Measurements from ENCODE around the gene DNHD1. TPM values are rescaled to one million over a fixed set of nuclear protein-coding genes. Genes with fewer than 3 reads are reported as not detected.

DNHD1 gene
- total and polyA plus RNA-seq, 2 of the 13 experiments (the other 11 are each of a cell fraction or from before 2014, with no cell fraction given), result 2.7 to 9.3 TPM

GRCh38 chr11:6612213-6613041, 115.3 kb downstream of the DNHD1 start, which contains the start of gene TAF10 (continued):
- TF ChIP-seq ZNF253 (CRISPR knock-in tag; IDR thresholded peaks at IDR 0.05; ENCODE audit: borderline replicate concordance) (no peak), ZMAT3 (CRISPR knock-in tag; conservative IDR thresholded peaks at IDR 0.05) (peak; percentile 74; the same call in 1 of the 2 replicates), KDM5A (IDR thresholded peaks at IDR 0.05; ENCODE audit: borderline replicate concordance, low read length) (peak; percentile 58; the same call in 1 of the 2 replicates), ZBTB21 (CRISPR knock-in tag; IDR thresholded peaks at IDR 0.05) (peak; percentile 89), ETV6 (CRISPR knock-in tag; conservative IDR thresholded peaks at IDR 0.05) (no peak), ZNF589 (CRISPR knock-in tag; conservative IDR thresholded peaks at IDR 0.05) (no peak), ZNF580 (CRISPR knock-in tag; IDR thresholded peaks at IDR 0.05; ENCODE audit: borderline replicate concordance, low read depth) (peak; percentile 63; the same call in 1 of the 2 replicates), ZSCAN5A (CRISPR knock-in tag; IDR thresholded peaks at IDR 0.05; ENCODE audit: borderline replicate concordance) (0 out of 2 replicates have a peak, but pooled peaks have one; percentile 61), CREM (IDR thresholded peaks at IDR 0.05) (peak; percentile 83), CREM (CRISPR knock-in tag; IDR thresholded peaks at IDR 0.05) (no peak), NR2C2 (CRISPR knock-in tag; IDR thresholded peaks at IDR 0.05; ENCODE audit: borderline replicate concordance) (peak; percentile 59), DNMT3B (CRISPR knock-in tag; conservative IDR thresholded peaks at IDR 0.05) (no peak; the same call in 1 of the 2 replicates), POGK (CRISPR knock-in tag; conservative IDR thresholded peaks at IDR 0.05) (peak; percentile 95), NR2F2 (IDR thresholded peaks at IDR 0.05; ENCODE audit: borderline replicate concordance, low read depth) (0 out of 2 replicates have a peak, but pooled peaks have one; percentile 35), ZBTB33 (CRISPR knock-in tag; IDR thresholded peaks at IDR 0.05) (no peak), ZNF317 (CRISPR knock-in tag; IDR thresholded peaks at IDR 0.05) (peak; percentile 79; the same call in 1 of the 2 replicates), MEIS1 (CRISPR knock-in tag; IDR thresholded peaks at IDR 0.05; ENCODE audit: borderline replicate concordance) (peak; percentile 73; the same call in 1 of the 2 replicates), MTERF4 (CRISPR knock-in tag; IDR thresholded peaks at IDR 0.05) (no peak; the same call in 1 of the 2 replicates), HCFC1 (IDR thresholded peaks at IDR 0.05; ENCODE audit: low read depth, low read length) (no peak), PHB2 (IDR thresholded peaks at IDR 0.05; ENCODE audit: partially characterized antibody) (no peak), ZNF367 (CRISPR knock-in tag; IDR thresholded peaks at IDR 0.05; ENCODE audit: borderline replicate concordance) (no peak), MTF1 (CRISPR knock-in tag; IDR thresholded peaks at IDR 0.05) (no peak), ZNF441 (CRISPR knock-in tag; IDR thresholded peaks at IDR 0.05; ENCODE audit: borderline replicate concordance) (peak; percentile 76; the same call in 1 of the 2 replicates), ZFAT (CRISPR knock-in tag; conservative IDR thresholded peaks at IDR 0.05) (no peak)

All from HepG2 (cell line).